Right ventricle myocardium superior (tissue), 1 donor: ENCODE measurements around the gene SNX13. TPM values are rescaled to one million over a fixed set of nuclear protein-coding genes. Genes with fewer than 3 reads are reported as not detected.
"Not testable (repeated sequence)": the region's sequence is repeated elsewhere in the genome, so short reads cannot be mapped to it uniquely, and the experiment has no call there.

Experiments used
- ATAC-seq: fragments of 200-7000 bp; cut with Tn5 transposase; one replicate; pipeline ENCODE4 v1.9.1; 2020; ENCODE audit warnings: mild to moderate bottlenecking; ENCODE audit not compliant: poor library complexity
- DNase-seq: peaks from one replicate; pipeline ENCODE4 v3.0.0-alpha.2; 2020
- intact Hi-C: fragments of 100-400 bp; cut with DNase I; formaldehyde crosslinking; loops from one replicate; pipeline ENCODE4 v1.11.2; 2022
- total RNA-seq: library from RNA; stranded (reverse); fragmentation: NEBNext Ultra II Directional; extraction: Animal tissue kit (Norgen Biotek cat#: 25700); gene quantifications from one replicate; pipeline ENCODE4 v1.2.1, GENCODE V29; 2021
- donor health status: DM: no; HTN: yes; CAD: no; lungs with severe emphysema.

Gene SNX13
- total RNA-seq, 1 donor from 2014 or later, result 36.9 TPM

GRCh38 chr7:17814058-17814457 lies 126.2 kb downstream of the SNX13 start:
- DNase-seq (no peak), ATAC-seq (no peak)
- intact Hi-C loops, result no loop called here

- intact Hi-C loops, ATAC-seq, DNase-seq: not testable (repeated sequence)
Measured at GRCh38 chr7:17809215-17809614, 131.1 kb downstream of the SNX13 start.

- intact Hi-C loops, result no loop called here
- ATAC-seq, result no peak
- no peak for DNase-seq
Measured at GRCh38 chr7:17807242-17807641, 133.1 kb downstream of the SNX13 start.

- intact Hi-C loops, result no loop called here
- ATAC-seq (no peak), DNase-seq (peak; percentile 38)
Measured at GRCh38 chr7:17806631-17807030, 133.7 kb downstream of the SNX13 start.

- DNase-seq, result no peak
- ATAC-seq, result no peak
- intact Hi-C loops, result no loop called here
Measured at GRCh38 chr7:17802056-17802455, 138.2 kb downstream of the SNX13 start.

- intact Hi-C loops, result no loop called here
- no peak for DNase-seq
- ATAC-seq, result no peak
Measured at GRCh38 chr7:17792075-17792936, 148.0 kb downstream of the SNX13 start.

- DNase-seq (no peak), ATAC-seq (no peak)
- intact Hi-C loops, result no loop called here
Measured at GRCh38 chr7:17787257-17787656, 153.0 kb downstream of the SNX13 start.

- DNase-seq, result no peak
- no peak for ATAC-seq
- intact Hi-C loops, result no loop called here
Measured at GRCh38 chr7:17786314-17786852, 153.9 kb downstream of the SNX13 start.

- ATAC-seq, result no peak
- intact Hi-C loops, result no loop called here
- DNase-seq, result no peak
Measured at GRCh38 chr7:17782216-17782549, 158.1 kb downstream of the SNX13 start.

- no peak for DNase-seq
- no peak for ATAC-seq
- intact Hi-C loops, result no loop called here
Measured at GRCh38 chr7:17781491-17782215, 158.6 kb downstream of the SNX13 start.

GRCh38 chr7:17779381-17779780 lies 160.9 kb downstream of the SNX13 start:
- DNase-seq (no peak), ATAC-seq (no peak)
- intact Hi-C loops, result no loop called here

GRCh38 chr7:17774716-17775288 lies 165.5 kb downstream of the SNX13 start:
- DNase-seq (no peak), ATAC-seq (no peak)
- intact Hi-C loops, result no loop called here

- DNase-seq (no peak), ATAC-seq (peak; percentile 38)
- intact Hi-C loops, result no loop called here
Measured at GRCh38 chr7:17774248-17774647, 166.0 kb downstream of the SNX13 start.

GRCh38 chr7:17773289-17773626 lies 167.0 kb downstream of the SNX13 start:
- ATAC-seq (peak; percentile 61), DNase-seq (no peak)
- intact Hi-C loops, result no loop called here

- intact Hi-C loops, result no loop called here
- ATAC-seq, result peak; percentile 78
- peak; percentile 33 for DNase-seq
Measured at GRCh38 chr7:17772581-17773288, 167.6 kb downstream of the SNX13 start.

- ATAC-seq (peak; percentile 44), DNase-seq (no peak)
- intact Hi-C loops, result no loop called here
Measured at GRCh38 chr7:17771901-17772408, 168.3 kb downstream of the SNX13 start.

- DNase-seq, result no peak
- ATAC-seq, result peak; percentile 17
- intact Hi-C loops, result no loop called here
Measured at GRCh38 chr7:17770710-17771375, 169.5 kb downstream of the SNX13 start.

- DNase-seq (peak; percentile 50), ATAC-seq (peak; percentile 60)
- intact Hi-C loops, result no loop called here
Measured at GRCh38 chr7:17769918-17770317, 170.4 kb downstream of the SNX13 start.
